Measurements from ENCODE around the gene TPSAB1.

Gene TPSAB1

DNA sequence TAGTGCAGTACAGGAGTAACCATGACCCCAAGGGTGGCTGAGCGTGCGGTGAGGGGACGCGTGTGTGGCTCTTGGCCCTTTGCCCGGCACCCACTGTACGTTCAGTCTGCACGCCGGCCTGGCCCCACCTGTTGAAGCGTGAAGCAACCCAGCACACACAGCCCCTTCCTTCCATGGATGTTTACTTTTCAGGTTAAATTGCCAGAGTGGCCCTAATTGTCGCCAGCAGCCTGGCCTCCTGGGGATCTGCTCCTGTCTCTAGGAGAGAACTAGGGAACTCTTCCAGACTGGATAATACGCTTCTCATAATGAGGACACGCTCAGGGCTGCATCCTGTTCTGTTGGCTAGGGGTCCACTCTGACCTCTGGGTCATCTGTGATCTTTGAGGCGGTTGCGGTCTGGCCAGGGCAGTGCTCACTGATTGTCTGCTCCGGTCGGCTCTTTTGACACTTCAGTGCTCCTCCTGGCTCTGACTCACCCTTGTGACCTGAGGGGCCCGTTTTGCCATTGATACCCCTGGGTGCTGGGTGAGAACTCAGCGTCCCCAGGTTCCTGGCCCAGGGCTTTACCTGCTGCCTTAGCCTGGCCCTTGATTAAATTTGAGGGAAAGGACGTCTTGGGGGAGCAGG, 43.2 kb upstream of the TPSAB1 start:
- TF ChIP-seq, protein P1, sequence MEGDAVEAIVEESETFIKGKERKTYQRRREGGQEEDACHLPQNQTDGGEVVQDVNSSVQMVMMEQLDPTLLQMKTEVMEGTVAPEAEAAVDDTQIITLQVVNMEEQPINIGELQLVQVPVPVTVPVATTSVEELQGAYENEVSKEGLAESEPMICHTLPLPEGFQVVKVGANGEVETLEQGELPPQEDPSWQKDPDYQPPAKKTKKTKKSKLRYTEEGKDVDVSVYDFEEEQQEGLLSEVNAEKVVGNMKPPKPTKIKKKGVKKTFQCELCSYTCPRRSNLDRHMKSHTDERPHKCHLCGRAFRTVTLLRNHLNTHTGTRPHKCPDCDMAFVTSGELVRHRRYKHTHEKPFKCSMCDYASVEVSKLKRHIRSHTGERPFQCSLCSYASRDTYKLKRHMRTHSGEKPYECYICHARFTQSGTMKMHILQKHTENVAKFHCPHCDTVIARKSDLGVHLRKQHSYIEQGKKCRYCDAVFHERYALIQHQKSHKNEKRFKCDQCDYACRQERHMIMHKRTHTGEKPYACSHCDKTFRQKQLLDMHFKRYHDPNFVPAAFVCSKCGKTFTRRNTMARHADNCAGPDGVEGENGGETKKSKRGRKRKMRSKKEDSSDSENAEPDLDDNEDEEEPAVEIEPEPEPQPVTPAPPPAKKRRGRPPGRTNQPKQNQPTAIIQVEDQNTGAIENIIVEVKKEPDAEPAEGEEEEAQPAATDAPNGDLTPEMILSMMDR (IDR thresholded peaks at IDR 0.05) = no peak

DNA sequence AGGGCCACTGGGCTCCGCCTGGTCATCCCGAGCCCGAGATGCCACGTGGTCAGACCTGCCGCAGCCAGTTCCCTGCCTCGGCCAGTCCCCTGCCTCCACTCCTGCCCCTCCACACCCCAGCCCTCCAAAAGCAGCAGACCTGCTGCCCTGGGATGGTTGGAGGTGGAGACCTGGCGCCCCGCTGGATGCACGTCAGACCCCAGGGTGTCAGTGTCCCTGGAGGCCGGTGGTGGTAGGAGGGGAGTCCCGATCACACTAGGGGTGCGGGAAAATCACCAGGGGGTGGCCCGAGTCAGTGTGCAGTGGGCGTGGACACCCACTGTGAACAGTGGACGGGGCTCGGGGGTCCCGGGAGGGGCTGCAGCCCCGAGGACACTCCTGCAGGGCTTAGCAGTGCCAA, 42.3 kb upstream of the TPSAB1 start:
- TF ChIP-seq, protein P1 (IDR thresholded peaks at IDR 0.05) = no peak

DNA sequence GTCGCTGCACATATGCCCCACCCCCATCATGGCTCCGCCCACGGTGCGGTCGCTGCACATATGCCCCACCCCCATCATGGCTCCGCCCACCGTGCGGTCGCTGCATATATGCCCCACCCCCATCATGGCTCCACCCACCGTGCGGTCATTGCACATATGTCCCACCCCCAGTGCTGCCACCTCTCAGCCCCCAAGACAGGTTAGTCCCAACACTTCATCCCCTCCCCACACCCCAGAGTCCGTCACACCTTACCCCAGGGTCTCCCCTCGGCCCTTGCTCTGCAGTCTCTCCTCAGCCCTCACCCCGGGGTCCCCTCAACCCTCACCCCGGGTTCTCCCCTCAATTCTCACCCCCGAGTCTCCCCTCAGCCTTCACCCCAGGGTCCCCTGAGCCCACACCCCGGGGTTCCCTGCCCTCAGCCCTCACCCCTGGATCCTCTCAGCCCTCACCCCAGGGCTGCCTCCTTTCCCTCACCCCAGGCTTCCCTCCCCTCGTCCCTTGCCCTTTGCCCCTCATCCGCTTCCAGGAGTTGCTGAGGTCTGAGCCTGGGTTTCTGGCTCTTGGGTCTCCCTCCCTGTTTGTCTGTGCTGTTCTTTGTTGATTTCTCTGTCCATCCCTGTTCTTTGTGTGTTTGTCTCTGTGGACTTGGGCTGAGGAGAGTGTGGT, 41.0 kb upstream of the TPSAB1 start:
- TF ChIP-seq, protein P1 (IDR thresholded peaks at IDR 0.05) = no peak

DNA sequence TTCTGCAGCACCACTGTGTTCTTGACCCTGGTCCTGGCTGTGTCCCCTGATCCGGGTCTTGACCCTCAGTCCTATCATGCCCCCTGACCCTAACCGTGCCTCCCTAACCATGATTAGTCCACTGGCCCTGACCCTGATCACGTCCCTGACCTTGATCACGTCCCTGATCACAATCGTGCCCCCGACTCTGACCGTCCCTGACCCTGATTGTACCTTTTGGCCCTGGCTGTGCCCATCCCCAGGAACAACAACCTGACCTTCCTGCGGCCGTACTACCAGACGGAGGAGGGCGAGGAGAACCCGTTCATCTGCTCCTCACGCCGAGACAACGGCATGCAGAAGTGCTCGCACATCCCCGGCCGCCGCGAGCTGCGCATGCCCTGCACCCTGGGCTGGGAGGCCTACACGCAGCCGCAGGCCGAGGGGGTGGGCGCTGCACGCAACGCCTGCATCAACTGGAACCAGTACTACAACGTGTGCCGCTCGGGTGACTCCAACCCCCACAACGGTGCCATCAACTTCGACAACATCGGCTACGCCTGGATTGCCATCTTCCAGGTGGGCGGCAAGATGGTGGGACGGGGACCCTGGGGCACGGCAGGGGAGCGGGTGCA, 40.4 kb upstream of the TPSAB1 start:
- TF ChIP-seq, protein P1 (IDR thresholded peaks at IDR 0.05) = no peak

DNA sequence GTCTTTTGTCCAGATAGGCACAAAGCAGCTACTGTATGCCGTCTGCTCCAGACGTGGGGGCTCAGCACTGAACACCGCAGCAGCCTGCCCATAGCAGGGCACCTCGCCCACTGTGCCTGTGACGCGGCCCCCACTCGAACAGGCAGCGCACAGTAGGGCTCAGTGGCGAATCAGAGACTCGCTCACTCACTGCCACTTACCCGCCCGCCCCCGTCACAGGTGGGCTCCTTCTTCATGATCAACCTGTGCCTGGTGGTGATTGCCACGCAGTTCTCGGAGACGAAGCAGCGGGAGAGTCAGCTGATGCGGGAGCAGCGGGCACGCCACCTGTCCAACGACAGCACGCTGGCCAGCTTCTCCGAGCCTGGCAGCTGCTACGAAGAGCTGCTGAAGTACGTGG, 39.1 kb upstream of the TPSAB1 start:
- TF ChIP-seq, protein P1 (IDR thresholded peaks at IDR 0.05) = no peak

DNA sequence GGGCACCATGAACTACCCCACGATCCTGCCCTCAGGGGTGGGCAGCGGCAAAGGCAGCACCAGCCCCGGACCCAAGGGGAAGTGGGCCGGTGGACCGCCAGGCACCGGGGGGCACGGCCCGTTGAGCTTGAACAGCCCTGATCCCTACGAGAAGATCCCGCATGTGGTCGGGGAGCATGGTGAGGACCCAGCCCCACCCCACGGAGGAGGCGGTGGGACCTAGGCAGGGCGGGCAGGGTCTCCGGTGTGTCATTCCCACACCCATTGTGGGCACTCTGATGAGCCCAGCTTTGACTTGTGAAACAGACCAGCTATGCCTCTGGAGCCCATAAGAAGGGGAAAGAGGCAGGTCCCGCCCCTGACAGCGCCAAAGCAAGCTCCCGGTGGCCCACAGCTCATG, 38.2 kb upstream of the TPSAB1 start:
- TF ChIP-seq, protein P1 (IDR thresholded peaks at IDR 0.05) = no peak

DNA sequence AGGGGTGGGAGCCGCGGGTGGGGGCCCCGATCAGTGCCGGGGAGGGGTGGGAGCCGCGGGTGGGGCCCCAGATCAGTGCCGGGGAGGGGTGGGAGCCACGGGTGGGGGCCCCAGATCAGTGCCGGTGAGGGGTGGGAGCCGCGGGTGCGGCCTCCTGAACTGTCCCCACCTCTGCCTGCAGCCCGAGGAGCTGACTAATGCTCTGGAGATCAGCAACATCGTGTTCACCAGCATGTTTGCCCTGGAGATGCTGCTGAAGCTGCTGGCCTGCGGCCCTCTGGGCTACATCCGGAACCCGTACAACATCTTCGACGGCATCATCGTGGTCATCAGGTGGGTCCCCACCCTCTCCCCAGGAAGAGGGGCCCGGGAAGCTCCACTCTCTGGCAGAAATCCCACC, 35.6 kb upstream of the TPSAB1 start:
- TF ChIP-seq, protein P1 (IDR thresholded peaks at IDR 0.05) = no peak

Measured in LNCAP (cell line).